K562 (cell line): ENCODE results near the gene ASB6. TPM values are rescaled to one million over a fixed set of nuclear protein-coding genes. Genes with fewer than 3 reads are reported as not detected.
A peak's percentile ranks its signal among the peaks of the same experiment; 100 is the strongest.

Source experiments
- ATAC-seq: fragments of 200-7000 bp; cut with Tn5 transposase; 3 replicates; pipeline ENCODE4 v1.9.1; 2020; ENCODE audit warnings: moderate library complexity
- BruUV-seq: library from RNA; stranded (reverse); fragments of 400-500 nt; replicated peaks from 2 replicates; lab custom pipeline; 2021; lab: Mats Ljungman, UMichigan
- CTCF ChIA-PET: fragments of 300-600 bp; formaldehyde crosslinking; extraction: SDS; loops from one replicate; lab custom pipeline; 2021; ENCODE audit warnings: low intra/inter-chr PET ratio; lab: Yijun Ruan, JAX
- POLR2A ChIA-PET: fragments of 300-600, 350-650 bp; sonication (Branson Sonifier 250); formaldehyde crosslinking; extraction: SDS; loops from one replicate; lab custom pipeline; 2021; ENCODE audit warnings: antibody characterized with exemption, inconsistent platforms; lab: Yijun Ruan, JAX
- DNase-seq, 4 experiments: peaks; one replicate each; pipeline versions ENCODE4 v3.0.0 to v3.0.0-alpha.2; 2011 to 2018; ENCODE audit warnings: low spot score in 3 of 4, mixed read lengths in 3 of 4; ENCODE audit errors: extremely low read depth in 1 of 4
- FAIRE-seq: peaks from 2 replicates; lab custom pipeline; 2011; peaks lifted over from hg19 to GRCh38; lab: Jason Lieb, UNC
- H2AFZ ChIP-seq: 2 replicates; pipeline ENCODE4 v1.6.0; 2011; ENCODE audit warnings: low read depth, low read length, control low read depth, inconsistent platforms
- H3K27ac ChIP-seq: fragments of 200-600 bp; 3 replicates; pipeline ENCODE4 v1.8.0; 2011; ENCODE audit warnings: low read depth, mild to moderate bottlenecking, control low read depth, inconsistent platforms, low read length, moderate library complexity, mixed read lengths; ENCODE audit errors: extremely low read depth
- H3K27me3 ChIP-seq, 2 experiments: fragments of 300-600 bp in 1 of 2; 2 replicates in 1 of 2; 3 replicates in 1 of 2; pipeline versions ENCODE4 v1.6.0 to v1.8.0; 2011; ENCODE audit warnings: inconsistent platforms in 2 of 2, low read length in 2 of 2, mild to moderate bottlenecking in 1 of 2, mixed read lengths in 1 of 2, moderate library complexity in 1 of 2; ENCODE audit not compliant: control insufficient read depth in 2 of 2, insufficient read depth in 2 of 2
- H3K36me3 ChIP-seq: fragments of 300-600 bp; 3 replicates; pipeline ENCODE4 v1.8.0; 2011; ENCODE audit warnings: mild to moderate bottlenecking, low read length, inconsistent platforms; ENCODE audit not compliant: control insufficient read depth, insufficient read depth
- H3K4me1 ChIP-seq, 2 experiments: fragments of 200-600 bp in 1 of 2; replicated peaks in 1 of 2; 2 replicates in 1 of 2; 3 replicates in 1 of 2; pipeline versions ENCODE4 v1.5.1 to v1.8.0; 2011; ENCODE audit warnings: inconsistent platforms in 2 of 2, low read length in 2 of 2, mild to moderate bottlenecking in 1 of 2, mixed read lengths in 1 of 2, moderate library complexity in 1 of 2; ENCODE audit not compliant: control insufficient read depth in 2 of 2, insufficient read depth in 2 of 2
- H3K4me2 ChIP-seq: 2 replicates; pipeline ENCODE4 v1.6.1; 2011; ENCODE audit warnings: low read length, control low read depth, inconsistent platforms, mixed read lengths; ENCODE audit not compliant: insufficient read depth
- H3K4me3 ChIP-seq: fragments of 200-600 bp; sonication (generic), shearing (Covaris generic); 2 replicates; pipeline ENCODE4 v1.5.1; 2016; ENCODE audit warnings: control low read depth, inconsistent platforms
- H3K79me2 ChIP-seq: fragments of 200-600 bp; 3 replicates; pipeline ENCODE4 v1.8.0; 2011; ENCODE audit warnings: low read length, inconsistent platforms; ENCODE audit not compliant: control insufficient read depth, insufficient read depth
- H3K9ac ChIP-seq, 2 experiments: 2 replicates each; pipeline versions ENCODE4 v1.6.0 to v1.6.1; 2011; ENCODE audit warnings: low read depth in 2 of 2, low read length in 2 of 2, control low read depth in 1 of 2, inconsistent platforms in 1 of 2, mild to moderate bottlenecking in 1 of 2, mixed read lengths in 1 of 2; ENCODE audit not compliant: insufficient read depth in 1 of 2
- H3K9me1 ChIP-seq: one replicate; pipeline ENCODE4 v1.6.0; 2011; ENCODE audit warnings: inconsistent platforms, mild to moderate bottlenecking, low read length, moderate library complexity; ENCODE audit not compliant: control insufficient read depth, insufficient read depth
- H3K9me3 ChIP-seq: replicated peaks from 2 replicates; pipeline ENCODE4 v1.5.1; 2011; ENCODE audit warnings: low read depth, low read length, inconsistent platforms; ENCODE audit not compliant: control insufficient read depth, insufficient read depth
- H4K20me1 ChIP-seq: replicated peaks from 2 replicates; pipeline ENCODE4 v1.6.1; 2011; ENCODE audit warnings: low read length, inconsistent platforms, mixed read lengths; ENCODE audit not compliant: control insufficient read depth, insufficient read depth
- CTCF ChIP-seq, 3 experiments: IDR thresholded peaks in 2 of 3; conservative IDR thresholded peaks in 1 of 3; 2 replicates each; pipeline ENCODE4 v1.5.1; 2011 to 2012; ENCODE audit warnings: low read length in 3 of 3, mild to moderate bottlenecking in 3 of 3, control low read depth in 2 of 3, improper control_type of control experiment in 1 of 3, inconsistent platforms in 1 of 3, low read depth in 1 of 3, mixed read lengths in 1 of 3, moderate library complexity in 1 of 3; ENCODE audit not compliant: insufficient read depth in 2 of 3
- MCM7 ChIP-seq, 2 experiments: fragments of 450-650 bp; IDR thresholded peaks; 2 replicates each; pipeline ENCODE4 v1.6.1; 2016 to 2018
- PTRF ChIP-seq: fragments of 450-650 bp; IDR thresholded peaks from 2 replicates; pipeline ENCODE4 v1.6.1; 2016; ENCODE audit warnings: mild to moderate bottlenecking, missing genetic modification characterization, missing compliant biosample characterization
- WGBS: fragments of 100-300 bp; shearing (Covaris generic); methylation state at CpG from one replicate; pipeline ENCODE4 v1.1.6; 2016; ENCODE audit warnings: low coverage, mixed read lengths; ENCODE audit not compliant: insufficient coverage; ENCODE audit errors: missing lambda C conversion rate; 5-methylcytosine and 5-hydroxymethylcytosine counted together
- in situ Hi-C: fragments of 300-500 bp; cut with MboI; formaldehyde crosslinking; loops from 4 replicates; pipeline ENCODE4 v1.15.0; 2018; ENCODE audit warnings: inconsistent platforms, mixed read lengths
- intact Hi-C: fragments of 100-400 bp; cut with micrococcal nuclease; formaldehyde crosslinking; loops from 2 replicates; pipeline ENCODE4 v1.14.2; 2022
- polyA plus RNA-seq, 8 experiments: library from polyadenylated mRNA; depleted of rRNA in 4 of 8; stranded (reverse) in 5 of 8; unstranded in 3 of 8; fragments of >200 nt; fragmentation: Nextera tagmentation in 2 of 8; fragmentation: Illumina TruSeq in 1 of 8; extraction: Ambion mirVana in 2 of 8; extraction: Trizol in 1 of 8; gene quantifications; 2 replicates each; pipeline versions ENCODE4 v1.2.1 to v1.2.3, GENCODE V29; 2011 to 2014; ENCODE audit warnings: inconsistent platforms in 1 of 8, missing spikeins in 1 of 8
- total RNA-seq, 7 experiments: library from RNA; depleted of rRNA in 6 of 7; stranded (reverse); fragments of >200 nt in 6 of 7; fragmentation: Illumina TruSeq in 2 of 7; extraction: Trizol in 2 of 7; gene quantifications; 2 replicates each; pipeline versions ENCODE4 v1.2.1 to v1.2.3, GENCODE V29; 2011 to 2021; ENCODE audit warnings: low replicate concordance in 1 of 7

The ASB6 gene
- total and polyA plus RNA-seq, 9 of the 15 experiments (the other 6 are each of a cell fraction or from before 2014, with no cell fraction given) = 0.92 to 17.8 (median 11.3) TPM

GRCh38 chr9:129648092-129648763 is 6.3 kb upstream of the ASB6 start:
- Histone ChIP-seq H3K9me3 (no peaks in the 10 kb centered on the region), H3K27ac (no peak overlapping the region), H3K36me3 (no peaks in the 10 kb centered on the region), H4K20me1 (no peaks in the 10 kb centered on the region), H3K9me1 (no peaks in the 10 kb centered on the region), H3K27me3 (peaks cover 6 to 15% of the 10 kb centered on the region in 2 experiments; a peak in 4 of 5 replicates), H3K4me3 (no peak overlapping the region), H3K79me2 (no peaks in the 10 kb centered on the region), H3K4me2 (no peak overlapping the region), H3K4me1 (peaks cover 0 to 23% of the 10 kb centered on the region in 2 experiments; a peak in 3 of 5 replicates), H2AFZ (no peak overlapping the region), H3K9ac (peak overlapping the region in 1 of 2 experiments; percentile 43; a peak in 1 of 4 replicates)
- DNase-seq = peak in 1 of 4 experiments; percentile 34
- TF ChIP-seq CTCF (IDR thresholded peaks at IDR 0.05 in 2 of 3, conservative IDR thresholded peaks at IDR 0.05 in 1 of 3; ENCODE audit: insufficient read depth in 2 of 3, low read depth in 1 of 3, low read length in 3 of 3) = no peak
- TF ChIP-seq MCM7 (IDR thresholded peaks at IDR 0.05) = peak in 1 of 2 experiments; percentile 16; a peak in 1 of 4 replicates
- no peak for TF ChIP-seq PTRF (tag)
- BruUV-seq = no TSS peak
- no peak for FAIRE-seq
- WGBS = 59% methylated on average over 11 of the region's 16 CpGs
- intact Hi-C loops (loop anchor here (10.0 kb wide), 1 partner anchor 237 kb away; no protein-coding TSS in a partner anchor), in situ Hi-C loops (no loop called here)
- ChIA-PET POLR2A (interaction anchor here (0.6 kb wide), 1 partner anchor 186 kb away, joined by 3 read pairs; no protein-coding TSS in a partner anchor), CTCF (no interaction called here)
- no peak; the same call in 2 of the 3 replicates for ATAC-seq
